ENCODE measurements around the gene PLAAT2.
A peak's percentile ranks its signal among the peaks of the same experiment; 100 is the strongest.

Gene PLAAT2

GRCh38 chr11:63574856-63575602, 11.8 kb upstream of the PLAAT2 start:
- ChIA-PET CTCF (interaction anchor here (0.9 to 1.9 kb wide), 4 partner anchors 8 to 96 kb away, joined by 3 to 5 read pairs (median 4); partner anchors contain the start of gene PLAAT4), POLR2A (no interaction called here)
- Histone ChIP-seq H3K9me3 (ENCODE audit: control extremely low read depth in 1 of 5, control insufficient read depth in 4 of 5, insufficient read depth in 2 of 5, low read depth in 1 of 5, low read length in 4 of 5) (peaks cover 0 to 3% (median 2%) of the 10 kb centered on the region in 5 experiments), H3K27me3 (replicated peaks in 2 of 5; ENCODE audit: control insufficient read depth in 4 of 5, insufficient read depth in 5 of 5, low read length in 4 of 5) (no peaks in the 10 kb centered on the region), H3K4me3 (ENCODE audit: control insufficient read depth in 1 of 7, extremely low read depth in 1 of 7, insufficient read depth in 4 of 7, low read depth in 2 of 7, low read length in 6 of 7) (peak overlapping the region in 6 of 7 experiments; percentile 20 to 66 (median 46)), H3K36me3 (ENCODE audit: control insufficient read depth in 4 of 4, insufficient read depth in 4 of 4, low read length in 3 of 4) (no peaks in the 10 kb centered on the region), H3K4me1 (ENCODE audit: control extremely low read depth in 1 of 4, control insufficient read depth in 4 of 4, insufficient read depth in 4 of 4, low read length in 3 of 4) (peaks cover 0 to 15% (median 12%) of the 10 kb centered on the region in 4 experiments), H3K27ac (ENCODE audit: insufficient read depth in 1 of 2, low read depth in 1 of 2, low read length in 2 of 2, poor library complexity in 1 of 2, severe bottlenecking in 2 of 2) (no peak overlapping the region)
- 97% methylated on average over 7 of the region's 10 CpGs for WGBS (ENCODE audit: insufficient coverage)
- no peak for DNase-seq

- DNase-seq = peak; percentile 80 to 89 (median 85)
- WGBS (ENCODE audit: insufficient coverage) = 39% methylated on average over 12 of the region's 15 CpGs
- peak overlapping the region in 6 of 7 experiments; percentile 20 to 66 (median 46) for H3K4me3 ChIP-seq (ENCODE audit: control insufficient read depth in 1 of 7, extremely low read depth in 1 of 7, insufficient read depth in 4 of 7, low read depth in 2 of 7, low read length in 6 of 7)
- H3K27me3 ChIP-seq (replicated peaks in 2 of 5; ENCODE audit: control insufficient read depth in 4 of 5, insufficient read depth in 5 of 5, low read length in 4 of 5) = no peaks in the 10 kb centered on the region
- POLR2A ChIA-PET = no interaction called here
- H3K9me3 ChIP-seq (ENCODE audit: control extremely low read depth in 1 of 5, control insufficient read depth in 4 of 5, insufficient read depth in 2 of 5, low read depth in 1 of 5, low read length in 4 of 5) = no peaks in the 10 kb centered on the region
- no peaks in the 10 kb centered on the region for H3K36me3 ChIP-seq (ENCODE audit: control insufficient read depth in 4 of 4, insufficient read depth in 4 of 4, low read length in 3 of 4)
- CTCF ChIA-PET = interaction anchor here (0.9 to 1.7 kb wide), 5 partner anchors 9 to 95 kb away, joined by 3 to 5 read pairs (median 3); no protein-coding TSS in a partner anchor
- H3K4me1 ChIP-seq (ENCODE audit: control extremely low read depth in 1 of 4, control insufficient read depth in 4 of 4, insufficient read depth in 4 of 4, low read length in 3 of 4) = peaks cover 0 to 15% (median 12%) of the 10 kb centered on the region in 4 experiments
- peak overlapping the region in 1 of 2 experiments; percentile 44 for H3K27ac ChIP-seq (ENCODE audit: insufficient read depth in 1 of 2, low read depth in 1 of 2, low read length in 2 of 2, poor library complexity in 1 of 2, severe bottlenecking in 2 of 2)
Observed at GRCh38 chr11:63573881-63574855, 11.0 kb upstream of the PLAAT2 start.

- no peak overlapping the region for H3K27ac ChIP-seq (ENCODE audit: insufficient read depth in 1 of 2, low read depth in 1 of 2, low read length in 2 of 2, poor library complexity in 1 of 2, severe bottlenecking in 2 of 2)
- ChIA-PET POLR2A (interaction anchor here (0.5 to 0.7 kb wide), 3 partner anchors 11 to 358 kb away, joined by 3 to 6 read pairs (median 3); no protein-coding TSS in a partner anchor), CTCF (interaction anchor here (1.6 to 1.7 kb wide), 2 partner anchors 56 to 91 kb away, joined by 3 to 4 read pairs; no protein-coding TSS in a partner anchor)
- H3K4me1 ChIP-seq (ENCODE audit: control extremely low read depth in 1 of 4, control insufficient read depth in 4 of 4, insufficient read depth in 4 of 4, low read length in 3 of 4) = peaks cover 9 to 26% (median 20%) of the 10 kb centered on the region in 4 experiments
- no peak overlapping the region for H3K4me3 ChIP-seq (ENCODE audit: control insufficient read depth in 1 of 7, extremely low read depth in 1 of 7, insufficient read depth in 4 of 7, low read depth in 2 of 7, low read length in 6 of 7)
- DNase-seq = peak in 2 of 3 donors; percentile 52 to 64
- WGBS (ENCODE audit: insufficient coverage) = 48% methylated on average over 2 of the region's 3 CpGs
- H3K9me3 ChIP-seq (ENCODE audit: control extremely low read depth in 1 of 5, control insufficient read depth in 4 of 5, insufficient read depth in 2 of 5, low read depth in 1 of 5, low read length in 4 of 5) = no peaks in the 10 kb centered on the region
- no peaks in the 10 kb centered on the region for H3K27me3 ChIP-seq (replicated peaks in 2 of 5; ENCODE audit: control insufficient read depth in 4 of 5, insufficient read depth in 5 of 5, low read length in 4 of 5)
- H3K36me3 ChIP-seq (ENCODE audit: control insufficient read depth in 4 of 4, insufficient read depth in 4 of 4, low read length in 3 of 4) = no peaks in the 10 kb centered on the region
Observed at GRCh38 chr11:63572026-63572688, 9.0 kb upstream of the PLAAT2 start.

DNA sequence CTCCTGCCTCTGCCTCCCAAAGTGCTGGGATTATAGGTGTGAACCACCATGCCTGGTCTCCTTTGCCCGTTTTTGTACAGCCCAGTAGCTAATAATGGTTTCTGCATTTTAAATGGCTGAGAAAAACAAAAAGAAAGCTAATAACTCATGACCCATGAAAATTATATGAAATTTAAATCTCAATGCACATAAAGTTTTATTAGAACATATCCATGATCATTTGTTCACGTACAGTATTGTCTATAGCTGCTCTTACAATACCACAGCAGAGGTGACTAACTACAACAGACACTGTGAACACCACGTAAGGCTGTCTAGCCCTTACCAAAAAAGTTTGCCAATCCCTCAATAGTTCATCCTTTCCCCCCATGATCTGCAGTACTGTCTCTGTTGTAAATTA, 6.4 kb upstream of the PLAAT2 start:
- WGBS (ENCODE audit: insufficient coverage) = no CpG with 5 or more reads among the region's 3 CpGs
- ChIA-PET POLR2A (no interaction called here), CTCF (interaction anchor here (1.4 kb wide), 1 partner anchor 13 kb away, joined by 4 read pairs; no protein-coding TSS in a partner anchor)

GRCh38 chr11:63567044-63567840, 4.1 kb upstream of the PLAAT2 start:
- peak overlapping the region in 2 of 7 experiments; percentile 28 to 35 for H3K4me3 ChIP-seq (ENCODE audit: control insufficient read depth in 1 of 7, extremely low read depth in 1 of 7, insufficient read depth in 4 of 7, low read depth in 2 of 7, low read length in 6 of 7)
- peak overlapping the region; percentile 82 to 88 for H3K27ac ChIP-seq (ENCODE audit: insufficient read depth in 1 of 2, low read depth in 1 of 2, low read length in 2 of 2, poor library complexity in 1 of 2, severe bottlenecking in 2 of 2)

More for the DNA sequence above, 6.4 kb upstream of the PLAAT2 start:
- no peak for DNase-seq
- Histone ChIP-seq H3K36me3 (ENCODE audit: control insufficient read depth in 4 of 4, insufficient read depth in 4 of 4, low read length in 3 of 4) (no peaks in the 10 kb centered on the region), H3K9me3 (ENCODE audit: control extremely low read depth in 1 of 5, control insufficient read depth in 4 of 5, insufficient read depth in 2 of 5, low read depth in 1 of 5, low read length in 4 of 5) (no peaks in the 10 kb centered on the region), H3K27me3 (replicated peaks in 2 of 5; ENCODE audit: control insufficient read depth in 4 of 5, insufficient read depth in 5 of 5, low read length in 4 of 5) (peaks cover 0 to 2% (median 0%) of the 10 kb centered on the region in 5 experiments), H3K4me1 (ENCODE audit: control extremely low read depth in 1 of 4, control insufficient read depth in 4 of 4, insufficient read depth in 4 of 4, low read length in 3 of 4) (peaks cover 9 to 29% (median 22%) of the 10 kb centered on the region in 4 experiments), H3K4me3 (ENCODE audit: control insufficient read depth in 1 of 7, extremely low read depth in 1 of 7, insufficient read depth in 4 of 7, low read depth in 2 of 7, low read length in 6 of 7) (no peak overlapping the region), H3K27ac (ENCODE audit: insufficient read depth in 1 of 2, low read depth in 1 of 2, low read length in 2 of 2, poor library complexity in 1 of 2, severe bottlenecking in 2 of 2) (no peak overlapping the region)

More at GRCh38 chr11:63567044-63567840, 4.1 kb upstream of the PLAAT2 start:
- ChIA-PET CTCF (interaction anchor here (1.0 to 1.9 kb wide), 6 partner anchors 16 to 87 kb away, joined by 3 to 7 read pairs (median 4); partner anchors contain the start of gene PLAAT4), POLR2A (interaction anchor here (0.9 to 1.2 kb wide), 4 partner anchors 28 to 59 kb away, joined by 3 to 4 read pairs (median 3); no protein-coding TSS in a partner anchor)
- WGBS (ENCODE audit: insufficient coverage) = 40% methylated on average over 1 of the region's 5 CpGs
- Histone ChIP-seq H3K9me3 (ENCODE audit: control extremely low read depth in 1 of 5, control insufficient read depth in 4 of 5, insufficient read depth in 2 of 5, low read depth in 1 of 5, low read length in 4 of 5) (no peaks in the 10 kb centered on the region), H3K36me3 (ENCODE audit: control insufficient read depth in 4 of 4, insufficient read depth in 4 of 4, low read length in 3 of 4) (no peaks in the 10 kb centered on the region), H3K4me1 (ENCODE audit: control extremely low read depth in 1 of 4, control insufficient read depth in 4 of 4, insufficient read depth in 4 of 4, low read length in 3 of 4) (peaks cover 9 to 20% (median 15%) of the 10 kb centered on the region in 4 experiments), H3K27me3 (replicated peaks in 2 of 5; ENCODE audit: control insufficient read depth in 4 of 5, insufficient read depth in 5 of 5, low read length in 4 of 5) (peaks cover 0 to 5% (median 0%) of the 10 kb centered on the region in 5 experiments)
- DNase-seq = peak; percentile 90 to 99 (median 97)
